K562 (cell line): Measurements from ENCODE around the gene GXYLT2. TPM values are rescaled to one million over a fixed set of nuclear protein-coding genes. Genes with fewer than 3 reads are reported as not detected.

Experiments used
- ATAC-seq: fragments of 200-7000 bp; cut with Tn5 transposase; 3 replicates; pipeline ENCODE4 v1.9.1; 2020; ENCODE audit warnings: moderate library complexity
- BruUV-seq: library from RNA; stranded (reverse); fragments of 400-500 nt; replicated peaks from 2 replicates; lab custom pipeline; 2021; lab: Mats Ljungman, UMichigan
- CTCF ChIA-PET: fragments of 300-600 bp; formaldehyde crosslinking; extraction: SDS; loops from one replicate; lab custom pipeline; 2021; ENCODE audit warnings: low intra/inter-chr PET ratio; lab: Yijun Ruan, JAX
- POLR2A ChIA-PET: fragments of 300-600, 350-650 bp; sonication (Branson Sonifier 250); formaldehyde crosslinking; extraction: SDS; loops from one replicate; lab custom pipeline; 2021; ENCODE audit warnings: antibody characterized with exemption, inconsistent platforms; lab: Yijun Ruan, JAX
- DNase-seq, 4 experiments: peaks; one replicate each; pipeline versions ENCODE4 v3.0.0 to v3.0.0-alpha.2; 2011 to 2018; ENCODE audit warnings: low spot score in 3 of 4, mixed read lengths in 3 of 4; ENCODE audit errors: extremely low read depth in 1 of 4
- FAIRE-seq: peaks from 2 replicates; lab custom pipeline; 2011; peaks lifted over from hg19 to GRCh38; lab: Jason Lieb, UNC
- H2AFZ ChIP-seq: 2 replicates; pipeline ENCODE4 v1.6.0; 2011; ENCODE audit warnings: low read depth, low read length, control low read depth, inconsistent platforms
- H3K27ac ChIP-seq: fragments of 200-600 bp; 3 replicates; pipeline ENCODE4 v1.8.0; 2011; ENCODE audit warnings: low read depth, mild to moderate bottlenecking, control low read depth, inconsistent platforms, low read length, moderate library complexity, mixed read lengths; ENCODE audit errors: extremely low read depth
- H3K27me3 ChIP-seq, 2 experiments: fragments of 300-600 bp in 1 of 2; 2 replicates in 1 of 2; 3 replicates in 1 of 2; pipeline versions ENCODE4 v1.6.0 to v1.8.0; 2011; ENCODE audit warnings: inconsistent platforms in 2 of 2, low read length in 2 of 2, mild to moderate bottlenecking in 1 of 2, mixed read lengths in 1 of 2, moderate library complexity in 1 of 2; ENCODE audit not compliant: control insufficient read depth in 2 of 2, insufficient read depth in 2 of 2
- H3K36me3 ChIP-seq: fragments of 300-600 bp; 3 replicates; pipeline ENCODE4 v1.8.0; 2011; ENCODE audit warnings: mild to moderate bottlenecking, low read length, inconsistent platforms; ENCODE audit not compliant: control insufficient read depth, insufficient read depth
- H3K4me1 ChIP-seq, 2 experiments: fragments of 200-600 bp in 1 of 2; replicated peaks in 1 of 2; 2 replicates in 1 of 2; 3 replicates in 1 of 2; pipeline versions ENCODE4 v1.5.1 to v1.8.0; 2011; ENCODE audit warnings: inconsistent platforms in 2 of 2, low read length in 2 of 2, mild to moderate bottlenecking in 1 of 2, mixed read lengths in 1 of 2, moderate library complexity in 1 of 2; ENCODE audit not compliant: control insufficient read depth in 2 of 2, insufficient read depth in 2 of 2
- H3K4me2 ChIP-seq: 2 replicates; pipeline ENCODE4 v1.6.1; 2011; ENCODE audit warnings: low read length, control low read depth, inconsistent platforms, mixed read lengths; ENCODE audit not compliant: insufficient read depth
- H3K4me3 ChIP-seq: fragments of 200-600 bp; sonication (generic), shearing (Covaris generic); 2 replicates; pipeline ENCODE4 v1.5.1; 2016; ENCODE audit warnings: control low read depth, inconsistent platforms
- H3K79me2 ChIP-seq: fragments of 200-600 bp; 3 replicates; pipeline ENCODE4 v1.8.0; 2011; ENCODE audit warnings: low read length, inconsistent platforms; ENCODE audit not compliant: control insufficient read depth, insufficient read depth
- H3K9ac ChIP-seq, 2 experiments: 2 replicates each; pipeline versions ENCODE4 v1.6.0 to v1.6.1; 2011; ENCODE audit warnings: low read depth in 2 of 2, low read length in 2 of 2, control low read depth in 1 of 2, inconsistent platforms in 1 of 2, mild to moderate bottlenecking in 1 of 2, mixed read lengths in 1 of 2; ENCODE audit not compliant: insufficient read depth in 1 of 2
- H3K9me1 ChIP-seq: one replicate; pipeline ENCODE4 v1.6.0; 2011; ENCODE audit warnings: inconsistent platforms, mild to moderate bottlenecking, low read length, moderate library complexity; ENCODE audit not compliant: control insufficient read depth, insufficient read depth
- H3K9me3 ChIP-seq: replicated peaks from 2 replicates; pipeline ENCODE4 v1.5.1; 2011; ENCODE audit warnings: low read depth, low read length, inconsistent platforms; ENCODE audit not compliant: control insufficient read depth, insufficient read depth
- H4K20me1 ChIP-seq: replicated peaks from 2 replicates; pipeline ENCODE4 v1.6.1; 2011; ENCODE audit warnings: low read length, inconsistent platforms, mixed read lengths; ENCODE audit not compliant: control insufficient read depth, insufficient read depth
- ATF1 ChIP-seq, 2 experiments: fragments of 450-650 bp in 1 of 2; IDR thresholded peaks; 2 replicates each; pipeline ENCODE4 v1.6.1; 2016; ENCODE audit warnings: missing compliant biosample characterization in 1 of 2, missing genetic modification characterization in 1 of 2
- CBFA2T3 ChIP-seq: fragments of 450-650 bp; IDR thresholded peaks from 2 replicates; pipeline ENCODE4 v1.6.1; 2017
- DPF2 ChIP-seq: fragments of 450-650 bp; IDR thresholded peaks from 2 replicates; pipeline ENCODE4 v1.6.1; 2016
- EZH2 ChIP-seq: IDR thresholded peaks from 2 replicates; pipeline ENCODE4 v1.6.1; 2012; ENCODE audit warnings: low read depth, mild to moderate bottlenecking, inconsistent platforms, low read length, borderline replicate concordance
- HNRNPL ChIP-seq: fragments of 200-400 bp; formaldehyde crosslinking; IDR thresholded peaks from 2 replicates; pipeline ENCODE4 v1.6.1; 2017; ENCODE audit warnings: low read depth, mild to moderate bottlenecking, low read length
- KDM1A ChIP-seq, 2 experiments: fragments of 450-650 bp; IDR thresholded peaks; 2 replicates each; pipeline ENCODE4 v1.6.1; 2016; ENCODE audit warnings: mild to moderate bottlenecking in 2 of 2
- L3MBTL2 ChIP-seq: fragments of 450-650 bp; IDR thresholded peaks from 2 replicates; pipeline ENCODE4 v1.6.1; 2016; ENCODE audit warnings: mild to moderate bottlenecking, moderate library complexity
- NEUROD1 ChIP-seq: fragments of 150-350 bp; IDR thresholded peaks from 2 replicates; pipeline ENCODE4 v1.6.1; 2014; ENCODE audit warnings: borderline replicate concordance, low read length, low read depth; ENCODE audit not compliant: partially characterized antibody
- RCOR1 ChIP-seq, 2 experiments: IDR thresholded peaks; 2 replicates each; pipeline ENCODE4 v1.6.1; 2012; ENCODE audit warnings: low read depth in 2 of 2, low read length in 2 of 2, borderline replicate concordance in 1 of 2, improper control_type of control experiment in 1 of 2
- RERE ChIP-seq: sonication (generic); formaldehyde crosslinking; IDR thresholded peaks from 2 replicates; pipeline ENCODE4 v1.8.0; 2023; ENCODE audit warnings: missing genetic modification reagents, mild to moderate bottlenecking, borderline replicate concordance
- SLC30A9 ChIP-seq: fragments of 250-450 bp; sonication (Bioruptor Pico); IDR thresholded peaks from 2 replicates; pipeline ENCODE4 v1.8.0; 2022; ENCODE audit warnings: mild to moderate bottlenecking, moderate library complexity
- SMAD4 ChIP-seq: fragments of 250-450 bp; sonication (Bioruptor Pico); conservative IDR thresholded peaks from 2 replicates; pipeline ENCODE4 v1.8.0; 2021; ENCODE audit warnings: inconsistent platforms, mild to moderate bottlenecking, moderate library complexity
- SMARCA4 ChIP-seq: fragments of 450-650 bp; IDR thresholded peaks from 2 replicates; pipeline ENCODE4 v1.6.1; 2016
- SMARCC2 ChIP-seq: fragments of 450-650 bp; IDR thresholded peaks from 2 replicates; pipeline ENCODE4 v1.6.1; 2017; ENCODE audit warnings: antibody characterized with exemption, moderate library complexity, mild to moderate bottlenecking, low read depth
- SUPT5H ChIP-seq: fragments of 450-650 bp; IDR thresholded peaks from 2 replicates; pipeline ENCODE4 v1.6.1; 2016
- ZNF511 ChIP-seq: sonication (generic); formaldehyde crosslinking; IDR thresholded peaks from 2 replicates; pipeline ENCODE4 v1.8.0; 2022; ENCODE audit warnings: mild to moderate bottlenecking, missing genetic modification reagents
- ZNF57 ChIP-seq: fragments of 450-650 bp; formaldehyde crosslinking; IDR thresholded peaks from 2 replicates; pipeline ENCODE4 v1.4.0; 2020; ENCODE audit warnings: mild to moderate bottlenecking, moderate library complexity
- WGBS: fragments of 100-300 bp; shearing (Covaris generic); methylation state at CpG from one replicate; pipeline ENCODE4 v1.1.6; 2016; ENCODE audit warnings: low coverage, mixed read lengths; ENCODE audit not compliant: insufficient coverage; ENCODE audit errors: missing lambda C conversion rate; 5-methylcytosine and 5-hydroxymethylcytosine counted together
- in situ Hi-C: fragments of 300-500 bp; cut with MboI; formaldehyde crosslinking; loops from 4 replicates; pipeline ENCODE4 v1.15.0; 2018; ENCODE audit warnings: inconsistent platforms, mixed read lengths
- intact Hi-C: fragments of 100-400 bp; cut with micrococcal nuclease; formaldehyde crosslinking; loops from 2 replicates; pipeline ENCODE4 v1.14.2; 2022
- polyA plus RNA-seq, 8 experiments: library from polyadenylated mRNA; depleted of rRNA in 4 of 8; stranded (reverse) in 5 of 8; unstranded in 3 of 8; fragments of >200 nt; fragmentation: Nextera tagmentation in 2 of 8; fragmentation: Illumina TruSeq in 1 of 8; extraction: Ambion mirVana in 2 of 8; extraction: Trizol in 1 of 8; gene quantifications; 2 replicates each; pipeline versions ENCODE4 v1.2.1 to v1.2.3, GENCODE V29; 2011 to 2014; ENCODE audit warnings: inconsistent platforms in 1 of 8, missing spikeins in 1 of 8
- total RNA-seq, 7 experiments: library from RNA; depleted of rRNA in 6 of 7; stranded (reverse); fragments of >200 nt in 6 of 7; fragmentation: Illumina TruSeq in 2 of 7; extraction: Trizol in 2 of 7; gene quantifications; 2 replicates each; pipeline versions ENCODE4 v1.2.1 to v1.2.3, GENCODE V29; 2011 to 2021; ENCODE audit warnings: low replicate concordance in 1 of 7
- TF ChIP-seq, protein P1 (sequence below): fragments of 250-450 bp; sonication (Bioruptor Pico); IDR thresholded peaks from 2 replicates; pipeline ENCODE4 v1.8.0; 2021; ENCODE audit warnings: moderate library complexity, mild to moderate bottlenecking, inconsistent platforms

The GXYLT2 gene
- total and polyA plus RNA-seq, 9 of the 15 experiments (the other 6 are each of a cell fraction or from before 2014, with no cell fraction given): 0.71 to 6.0 (median 3.3) TPM

DNA sequence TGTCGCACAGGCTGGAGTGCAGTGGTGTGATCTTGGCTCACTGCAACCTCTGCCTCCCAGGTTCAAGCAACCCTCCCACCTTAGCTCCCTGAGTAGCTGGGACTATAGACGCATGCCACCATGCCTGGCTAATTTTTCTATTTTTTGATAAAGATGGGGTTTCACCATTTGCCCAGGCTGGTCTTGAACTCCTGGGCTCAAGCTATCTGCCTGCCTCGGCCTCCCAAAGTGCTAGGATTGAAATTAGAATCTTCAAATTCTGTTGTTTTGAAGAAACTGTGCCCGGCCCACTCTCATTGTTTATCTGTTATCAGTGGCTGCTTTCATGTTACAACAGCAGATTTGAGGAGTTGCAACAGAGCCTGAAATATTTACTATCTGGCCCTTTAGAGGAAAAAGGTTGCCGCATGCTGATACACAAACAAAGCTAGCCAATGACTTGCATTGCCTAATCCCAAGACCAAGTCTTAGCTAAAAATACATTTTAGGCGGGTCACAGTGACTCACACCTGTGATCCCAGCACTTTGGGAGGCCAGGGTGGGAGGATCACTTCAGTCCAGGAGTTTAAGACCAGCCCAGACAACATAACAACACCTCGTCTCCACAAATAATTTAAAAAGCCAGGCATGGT is 65.6 kb downstream of the GXYLT2 start:
- no peaks in the 10 kb centered on the region for H3K36me3 ChIP-seq
- peak overlapping the region; percentile 45; the same call in 1 of the 2 replicates for H2AFZ ChIP-seq
- in situ Hi-C loops: no loop called here
- 26% methylated on average over 7 of the region's 7 CpGs for WGBS
- H3K9me3 ChIP-seq: no peaks in the 10 kb centered on the region
- ATAC-seq: peak; percentile 77
- H4K20me1 ChIP-seq: no peaks in the 10 kb centered on the region
- H3K9me1 ChIP-seq: no peaks in the 10 kb centered on the region
- H3K79me2 ChIP-seq: no peaks in the 10 kb centered on the region
- CTCF ChIA-PET: no interaction called here
- H3K27me3 ChIP-seq: no peaks in the 10 kb centered on the region
- BruUV-seq: no TSS peak
- intact Hi-C loops: no loop called here
- peak overlapping the region; percentile 51; the same call in 2 of the 3 replicates for H3K27ac ChIP-seq
- H3K4me3 ChIP-seq: no peak overlapping the region
- no peak overlapping the region; the same call in 1 of the 2 replicates for H3K4me2 ChIP-seq
- no peak overlapping the region for H3K9ac ChIP-seq
- peak in 2 of 4 experiments; percentile 17 to 38 for DNase-seq
- H3K4me1 ChIP-seq: peaks cover 5 to 7% of the 10 kb centered on the region in 2 experiments; a peak in 3 of 5 replicates
- FAIRE-seq: no peak
- POLR2A ChIA-PET: interaction anchor here (0.6 kb wide), 1 partner anchor 45 kb away, joined by 3 read pairs; no protein-coding TSS in a partner anchor
- TF ChIP-seq RERE (CRISPR knock-in tag) (no peak), SUPT5H (no peak), SMAD4 (CRISPR knock-in tag) (no peak), ATF1 (CRISPR knock-in tag; IDR thresholded peaks at IDR 0.05) (no peak), ATF1 (tag; IDR thresholded peaks at IDR 0.05) (no peak), CBFA2T3 (peak; percentile 58), EZH2 (no peak), DPF2 (peak; percentile 61; the same call in 1 of the 2 replicates), SMARCA4 (peak; percentile 55; the same call in 1 of the 2 replicates), ZNF57 (no peak), SMARCC2 (peak; percentile 38; the same call in 1 of the 2 replicates), RCOR1 (IDR thresholded peaks at IDR 0.05; ENCODE audit: borderline replicate concordance in 1 of 2, low read depth in 2 of 2, low read length in 2 of 2) (peak in 1 of 2 experiments; percentile 58; a peak in 2 of 4 replicates), ZNF511 (CRISPR knock-in tag) (no peak), KDM1A (IDR thresholded peaks at IDR 0.05) (peak; percentile 22 to 35; a peak in 2 of 4 replicates), NEUROD1 (no peak), L3MBTL2 (0 out of 2 replicates have a peak, but pooled peaks have one; percentile 13), SLC30A9 (CRISPR knock-in tag) (no peak), HNRNPL (no peak)
- TF ChIP-seq, protein P1, sequence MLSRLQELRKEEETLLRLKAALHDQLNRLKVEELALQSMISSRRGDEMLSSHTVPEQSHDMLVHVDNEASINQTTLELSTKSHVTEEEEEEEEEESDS (CRISPR knock-in tag): no peak
